HG02678 (cell line): ENCODE results near the gene RIBC2.
"Not testable (repeated sequence)": the region's sequence is repeated elsewhere in the genome, so short reads cannot be mapped to it uniquely, and the experiment has no call there.

Experiments used
- ATAC-seq: cut with Tn5 transposase; IDR thresholded peaks from one replicate; pipeline ENCODE4 v1.9.1; 2021; ENCODE audit warnings: mild to moderate bottlenecking, moderate library complexity; ENCODE audit not compliant: unreplicated experiment

RIBC2 gene, protein sequence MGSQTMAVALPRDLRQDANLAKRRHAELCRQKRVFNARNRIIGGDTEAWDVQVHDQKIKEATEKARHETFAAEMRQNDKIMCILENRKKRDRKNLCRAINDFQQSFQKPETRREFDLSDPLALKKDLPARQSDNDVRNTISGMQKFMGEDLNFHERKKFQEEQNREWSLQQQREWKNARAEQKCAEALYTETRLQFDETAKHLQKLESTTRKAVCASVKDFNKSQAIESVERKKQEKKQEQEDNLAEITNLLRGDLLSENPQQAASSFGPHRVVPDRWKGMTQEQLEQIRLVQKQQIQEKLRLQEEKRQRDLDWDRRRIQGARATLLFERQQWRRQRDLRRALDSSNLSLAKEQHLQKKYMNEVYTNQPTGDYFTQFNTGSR

DNA sequence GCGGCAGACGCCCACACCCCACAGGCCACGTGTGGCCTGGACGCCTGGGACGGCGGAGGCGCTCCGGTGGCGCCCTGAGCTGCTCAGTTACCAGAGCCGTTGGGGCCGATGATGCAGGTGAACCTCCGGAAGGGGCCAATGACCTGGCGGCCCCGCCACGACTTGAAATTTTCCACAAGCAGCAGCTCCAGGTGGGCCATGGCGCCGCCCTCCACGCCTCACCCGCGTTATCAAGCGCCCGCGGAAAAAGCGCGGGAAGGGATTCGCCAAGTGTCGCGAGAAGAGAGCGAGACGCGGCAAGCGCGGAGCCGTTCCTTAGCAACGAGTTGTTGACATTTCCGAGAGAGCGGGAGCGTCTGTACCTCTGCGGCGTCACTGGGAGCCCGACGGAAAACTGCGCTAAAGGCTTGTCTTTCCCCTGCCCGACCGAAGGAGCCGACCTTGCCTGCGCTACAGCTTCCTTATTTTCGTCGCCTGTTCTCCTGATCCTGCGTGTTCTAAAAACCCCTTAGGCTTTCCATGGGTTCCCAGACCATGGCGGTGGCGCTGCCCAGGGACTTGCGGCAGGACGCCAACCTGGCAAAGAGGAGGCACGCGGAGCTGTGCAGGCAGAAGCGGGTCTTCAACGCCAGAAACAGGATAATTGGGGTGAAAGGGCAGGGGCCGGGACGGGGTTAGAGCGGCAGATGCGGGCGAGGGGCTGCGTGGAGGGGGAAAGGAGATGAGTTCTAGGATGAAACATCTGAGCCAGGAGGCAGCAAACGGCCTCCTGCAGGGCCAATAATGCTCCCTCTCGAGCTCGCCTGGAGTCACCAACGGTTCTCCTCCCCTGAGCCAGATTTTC lies at the start of gene RIBC2, which contains the start of gene SMC1B:
Gene RIBC2, plus strand, starts transcription at position 326 of the 844 bp plus-strand sequence. Its CDS starts 194 bp downstream, at position 520.
Gene SMC1B, minus strand, starts transcription at position 232 of the 844 bp plus-strand sequence. Its CDS starts 32 bp downstream, at position 200.
- no peak for ATAC-seq

- ATAC-seq = no peak
These were observed 46.8 kb upstream of the RIBC2 start for GRCh38 chr22:45366713-45367112.

- not testable (repeated sequence) for ATAC-seq
These were observed 39.9 kb upstream of the RIBC2 start for GRCh38 chr22:45373592-45373991.

DNA sequence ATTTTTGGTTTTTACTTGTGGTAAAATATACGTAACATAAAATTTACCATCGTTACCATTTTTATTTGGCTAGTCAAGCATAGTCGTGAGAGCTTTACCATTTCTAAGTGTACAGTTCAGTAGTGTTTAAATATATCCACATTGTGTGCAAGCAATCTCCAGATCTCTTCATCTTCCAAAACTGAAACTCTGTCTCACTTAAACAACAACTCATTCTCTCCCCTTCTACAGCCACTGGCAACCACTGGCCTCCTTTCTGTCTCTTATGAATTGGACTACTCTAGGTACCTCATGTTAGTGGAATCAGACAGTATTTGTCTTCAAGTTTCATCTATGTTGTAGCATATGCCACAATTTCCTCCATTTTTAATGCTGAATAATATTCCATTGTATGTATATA lies 37.5 kb upstream of the RIBC2 start:
- no peak for ATAC-seq

GRCh38 chr22:45376703-45377102 lies 36.8 kb upstream of the RIBC2 start:
- ATAC-seq = no peak

- ATAC-seq = no peak
These were observed 32.1 kb upstream of the RIBC2 start for GRCh38 chr22:45381348-45381747.

GRCh38 chr22:45389546-45389945 lies 23.9 kb upstream of the RIBC2 start:
- ATAC-seq = no peak

DNA sequence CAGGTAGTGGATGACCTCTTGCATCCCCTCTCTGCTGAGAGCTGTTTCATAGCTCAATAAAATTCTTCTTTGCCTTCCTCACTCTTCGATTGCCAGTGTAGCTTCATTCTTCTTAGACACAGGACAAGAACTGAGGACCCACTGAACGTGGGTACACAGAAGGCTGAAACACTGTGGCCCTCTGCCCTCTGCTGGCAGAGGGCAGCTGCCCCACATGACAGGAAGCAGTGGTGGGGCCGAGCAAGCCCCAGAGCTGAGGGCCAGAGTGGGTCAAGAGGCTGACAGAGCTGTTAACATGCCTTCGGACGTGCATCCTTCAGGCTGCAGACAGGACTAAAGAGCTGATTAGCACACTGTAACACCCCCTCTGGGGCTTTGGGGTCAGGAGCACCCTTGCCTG lies 15.7 kb upstream of the RIBC2 start:
- ATAC-seq = no peak

DNA sequence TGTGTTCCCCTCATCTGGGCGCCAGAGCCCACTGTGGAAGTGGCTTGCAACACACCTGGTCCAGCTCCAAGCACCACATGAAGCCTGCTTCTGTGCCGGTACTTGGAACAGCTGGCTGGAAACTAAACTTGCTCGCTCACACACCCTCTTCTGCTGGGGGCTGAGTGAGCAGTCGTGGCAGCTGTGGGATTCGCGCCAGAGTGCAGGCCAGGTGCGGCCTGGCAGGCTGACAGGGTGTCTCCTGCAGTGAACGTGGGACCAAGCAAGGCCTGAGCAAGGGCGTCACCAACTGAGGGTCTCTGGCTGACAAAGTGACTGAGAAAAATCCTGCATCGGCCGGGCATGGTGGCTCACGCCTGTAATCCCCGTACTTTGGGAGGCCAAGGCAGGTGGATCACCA lies 15.3 kb upstream of the RIBC2 start:
- no peak for ATAC-seq

DNA sequence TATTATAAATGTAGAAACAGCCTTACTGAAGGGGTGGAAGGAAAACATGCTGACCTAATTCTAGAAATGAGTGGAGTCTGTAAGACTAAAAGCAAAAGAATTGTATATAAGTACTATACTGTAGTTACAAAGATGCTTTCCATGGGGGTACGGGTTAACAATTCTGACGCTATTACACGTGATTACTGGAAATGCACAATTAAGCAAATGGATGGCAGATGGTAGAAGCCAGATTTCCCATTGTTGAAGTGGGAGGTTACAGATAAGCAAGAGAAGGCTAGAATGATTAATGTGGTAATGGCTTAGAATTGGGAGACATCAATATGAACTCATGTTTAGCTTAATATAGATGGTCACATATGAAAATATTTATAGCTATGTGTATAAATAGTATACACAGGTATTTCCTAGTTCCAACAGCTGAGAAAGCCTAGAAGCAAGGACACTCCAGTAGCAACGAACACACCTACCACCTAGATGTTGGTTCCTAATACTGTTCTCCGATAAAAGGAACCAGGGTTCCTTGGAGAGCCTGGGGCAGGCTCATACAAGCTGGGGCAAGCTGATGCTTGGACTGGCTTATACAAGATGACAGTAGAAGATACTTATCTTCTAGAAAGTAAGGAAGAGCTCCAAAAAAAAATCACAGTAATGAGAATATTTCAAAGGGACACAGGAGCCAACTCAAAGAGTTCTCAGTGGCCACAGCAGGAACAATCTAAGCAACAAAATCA lies 13.6 kb upstream of the RIBC2 start:
- ATAC-seq = no peak

- ATAC-seq = no peak
These were observed 11.0 kb upstream of the RIBC2 start for GRCh38 chr22:45402466-45402985.

DNA sequence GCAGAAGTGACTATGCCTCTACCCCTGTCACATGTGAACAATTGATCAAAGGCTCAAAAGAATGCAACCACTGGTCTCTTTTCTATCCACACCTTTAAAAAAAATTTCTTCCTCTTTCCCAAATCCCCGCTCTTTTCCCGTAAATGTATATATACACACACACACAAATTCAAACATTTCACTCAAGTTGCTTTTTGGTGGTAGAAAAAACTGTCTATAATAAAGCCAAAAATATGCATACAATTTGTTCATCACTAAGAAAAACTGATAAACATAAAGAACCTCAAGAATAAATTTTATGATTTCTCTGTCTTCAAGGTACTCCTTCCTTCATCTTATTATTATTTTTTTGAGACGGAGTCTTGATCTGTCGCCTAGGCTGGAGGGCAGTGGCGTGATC lies 5.7 kb upstream of the RIBC2 start:
- ATAC-seq = no peak

GRCh38 chr22:45413013-45413367 lies 503 bp upstream of the RIBC2 start:
- no peak for ATAC-seq

DNA sequence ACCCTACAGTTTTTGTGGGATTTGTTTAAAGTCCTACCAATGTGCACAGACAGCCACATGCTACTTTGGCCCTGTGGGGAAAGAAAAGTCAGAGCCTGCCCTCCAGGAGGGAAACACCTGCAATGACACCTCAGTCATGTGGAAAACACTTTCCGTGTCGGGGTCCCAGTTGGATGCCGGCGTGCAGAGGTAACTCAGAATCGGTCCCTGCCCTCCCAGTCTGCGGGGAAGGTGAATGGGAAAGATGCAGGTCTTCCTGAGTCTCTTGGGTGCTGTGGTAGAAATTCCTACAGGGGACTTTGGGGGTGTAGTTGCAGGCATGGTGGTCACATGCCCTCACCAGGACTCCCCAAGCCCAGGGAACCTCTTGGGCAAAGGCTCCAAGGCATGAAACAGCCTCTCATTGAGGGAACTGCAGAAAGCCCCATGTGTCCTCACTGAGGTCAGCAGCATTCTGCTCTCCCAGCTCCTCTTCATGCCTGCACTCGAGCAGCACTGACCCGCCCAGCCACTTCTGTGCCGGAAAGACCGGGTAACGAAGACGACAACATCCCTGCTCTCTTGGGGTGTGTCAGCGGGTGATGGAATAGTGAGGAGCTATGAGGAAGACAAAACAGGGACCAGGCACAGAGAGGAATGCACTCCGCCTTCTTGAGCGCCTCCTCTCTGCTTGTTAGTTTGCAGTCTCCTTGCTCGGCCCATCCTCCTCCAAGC lies 4.7 kb downstream of the RIBC2 start:
- ATAC-seq = no peak

DNA sequence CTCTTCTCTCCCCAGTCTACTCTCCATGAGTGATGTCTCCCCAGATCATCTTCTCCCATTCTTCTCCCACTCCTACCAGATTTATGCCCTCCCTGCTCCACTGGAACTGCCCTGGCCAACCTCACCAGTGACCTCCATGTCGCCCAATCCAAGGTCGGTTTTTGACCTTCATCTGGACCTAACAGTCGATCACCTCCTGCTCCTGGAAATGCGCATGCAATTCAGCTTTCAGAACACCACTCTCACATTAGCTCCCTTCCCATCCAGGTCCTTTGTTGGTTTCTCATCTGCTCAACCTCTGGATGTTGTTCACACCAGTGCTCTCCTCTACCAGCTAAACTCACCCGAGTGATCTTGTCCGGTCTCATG lies 5.3 kb downstream of the RIBC2 start:
- ATAC-seq = no peak

DNA sequence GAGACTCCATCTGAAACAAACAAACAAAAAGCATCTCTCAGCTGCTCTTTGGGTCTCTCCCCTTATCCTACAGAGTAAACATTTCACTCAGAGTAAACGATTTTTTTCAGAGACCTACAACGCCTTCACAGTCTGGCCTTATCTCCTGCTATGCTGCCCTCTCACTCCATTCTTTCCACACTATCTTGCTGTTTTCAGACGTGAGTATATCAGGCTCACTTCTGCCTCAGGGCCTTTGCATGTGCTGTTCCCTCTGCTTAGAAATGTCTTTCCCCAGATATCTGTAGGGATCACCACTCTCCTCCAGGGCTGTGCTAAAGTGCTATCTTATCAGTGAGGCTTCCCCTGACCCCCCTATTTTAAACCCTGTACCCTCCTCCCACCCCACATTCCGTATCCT lies 6.5 kb downstream of the RIBC2 start:
- no peak for ATAC-seq

DNA sequence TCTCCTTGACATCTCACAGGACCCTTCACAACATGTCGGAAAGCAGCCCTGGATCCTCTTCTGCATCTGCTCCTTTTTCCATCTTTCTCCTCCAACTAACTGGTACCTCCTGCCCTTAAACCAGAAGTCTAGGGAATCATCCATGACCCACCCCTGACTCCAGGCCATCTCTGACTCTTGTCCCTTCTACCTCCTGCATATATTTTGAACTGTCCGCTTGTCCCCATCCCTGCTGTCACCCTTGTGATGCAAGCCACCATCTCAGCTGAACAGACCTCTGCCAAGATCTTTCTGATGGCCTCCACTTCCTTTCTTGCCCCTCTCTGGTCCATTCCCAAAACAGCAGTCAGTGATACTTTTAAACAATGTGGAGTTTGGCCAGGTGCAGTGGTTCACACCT lies 7.0 kb downstream of the RIBC2 start:
- no peak for ATAC-seq

DNA sequence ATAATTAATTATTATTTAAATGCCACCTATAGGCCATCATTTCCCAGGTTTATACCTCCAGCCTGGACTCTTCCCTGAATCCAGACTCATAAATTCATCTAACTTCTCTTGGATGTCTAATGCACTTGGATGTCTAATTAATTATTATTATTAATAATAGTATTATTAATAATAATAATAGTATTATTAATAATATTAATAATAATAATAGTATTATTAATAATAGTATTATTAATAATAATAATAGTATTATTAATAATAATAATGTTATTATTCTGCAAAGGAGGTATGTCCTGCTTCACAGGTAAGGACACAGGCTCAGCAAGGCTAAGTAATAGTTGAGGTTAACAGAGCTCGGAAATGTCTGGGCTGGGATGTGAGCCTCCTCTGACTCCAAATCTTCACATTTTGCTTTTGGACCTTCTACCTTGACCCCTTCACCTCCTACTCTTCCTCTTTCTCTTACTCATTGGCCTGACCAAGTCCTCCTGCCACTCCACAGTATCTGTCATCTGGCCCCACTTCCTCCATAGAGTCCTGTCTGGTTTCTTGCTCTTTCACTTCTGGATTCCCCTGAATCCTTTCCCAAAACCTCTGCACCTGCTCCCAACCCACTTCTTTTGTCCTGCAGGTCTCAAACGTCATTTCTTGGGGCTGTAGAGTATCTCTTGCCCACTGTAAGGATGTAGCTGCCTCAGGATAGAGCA lies 8.0 kb downstream of the RIBC2 start:
- ATAC-seq = no peak

- ATAC-seq = no peak
These were observed 8.9 kb downstream of the RIBC2 start for GRCh38 chr22:45422237-45422983.
